ENCODE data around the gene ITGA11.

The ITGA11 gene

DNA sequence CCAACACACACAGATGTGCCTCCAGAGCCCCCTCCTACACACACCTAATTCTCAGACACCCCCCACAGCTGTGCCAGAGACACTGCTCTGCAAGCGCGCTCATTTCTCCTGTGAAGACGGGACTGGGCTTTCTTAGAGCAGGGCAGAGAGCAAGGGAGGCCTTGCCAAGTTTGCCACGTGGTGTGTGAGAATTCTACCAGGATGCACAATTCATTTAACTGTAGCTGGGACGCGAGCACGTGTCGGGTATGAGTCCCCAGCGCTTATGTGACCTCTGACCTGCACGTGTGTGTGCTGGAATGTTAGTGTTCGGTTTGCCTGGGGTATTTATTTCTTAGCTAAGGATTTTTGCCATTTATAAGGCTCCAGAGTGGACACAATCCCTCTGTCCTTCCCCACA, 117.4 kb downstream of the ITGA11 start:
- DNase-seq (ENCODE audit: low read depth in 1 of 2, low spot score in 1 of 2) = no peak

DNA sequence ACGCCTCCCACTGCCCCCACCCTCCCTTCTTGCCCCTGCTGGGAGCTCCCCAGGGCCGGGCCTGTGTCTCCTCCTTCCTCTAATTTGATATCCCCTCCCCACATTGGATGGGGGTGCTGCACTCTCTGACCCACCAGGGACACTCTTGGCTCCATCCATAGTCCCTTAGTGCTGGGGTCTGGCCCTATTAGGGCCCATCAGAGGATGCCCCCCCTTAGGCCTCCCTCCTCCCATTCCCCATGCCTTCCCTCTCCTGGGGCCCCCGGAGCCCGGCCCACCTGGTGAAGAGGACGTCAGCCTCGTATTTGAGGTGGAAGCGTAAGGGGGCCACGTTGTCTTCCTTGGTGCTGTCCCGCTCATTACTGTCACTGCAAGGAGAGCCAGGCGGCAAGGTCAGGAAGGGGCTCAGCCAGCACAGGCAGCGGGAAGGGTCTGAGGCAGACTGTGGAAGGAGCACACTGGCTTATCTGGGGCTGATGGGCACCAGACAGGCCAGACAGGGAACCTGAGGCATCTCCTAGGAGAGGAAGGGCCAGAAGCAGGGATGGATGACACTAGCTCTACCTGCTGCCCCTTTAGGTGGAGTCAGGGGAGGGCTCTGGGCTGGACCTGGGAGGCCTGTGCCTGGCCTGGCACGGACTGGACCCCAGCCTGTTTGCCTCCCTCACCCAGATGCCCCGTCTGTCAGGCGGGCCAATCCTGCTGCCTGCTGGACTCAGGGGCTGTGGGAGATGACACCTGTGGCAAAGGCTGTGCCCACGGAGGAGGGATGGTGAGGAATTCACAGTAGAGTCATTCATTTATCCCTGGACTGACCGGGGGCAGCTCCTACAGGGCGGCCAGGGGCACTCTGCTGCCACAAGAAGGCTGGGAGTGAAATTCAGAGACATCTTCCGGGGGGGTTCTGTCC, 118.2 kb downstream of the ITGA11 start:
- no peak for DNase-seq (ENCODE audit: low read depth in 1 of 2, low spot score in 1 of 2)

DNA sequence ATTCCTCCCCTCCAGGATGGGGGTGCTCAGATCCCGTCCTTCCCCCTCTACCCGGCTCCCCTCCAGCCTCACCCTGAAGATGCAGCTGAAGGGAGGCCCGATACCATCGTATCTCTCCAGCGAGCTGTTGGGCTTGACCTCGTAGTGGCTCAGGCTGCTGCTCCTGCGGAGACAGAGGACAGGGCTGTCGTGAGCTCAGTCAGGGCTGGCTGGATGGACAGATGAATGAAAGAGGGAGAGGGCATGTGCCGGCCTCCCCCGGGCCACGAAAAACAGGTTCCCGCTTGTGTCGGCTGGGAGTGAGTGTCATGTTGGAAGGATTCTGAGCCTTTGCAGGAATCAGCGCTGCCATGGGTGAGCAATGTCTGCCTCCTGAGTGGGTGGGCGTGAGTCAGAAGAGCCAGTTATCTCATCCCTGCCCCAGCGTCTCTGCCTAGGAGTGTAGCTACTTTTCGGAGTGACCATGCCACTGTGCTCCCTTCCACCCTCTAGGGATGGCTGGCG, 119.2 kb downstream of the ITGA11 start:
- no peak for DNase-seq (ENCODE audit: low read depth in 1 of 2, low spot score in 1 of 2)

DNA sequence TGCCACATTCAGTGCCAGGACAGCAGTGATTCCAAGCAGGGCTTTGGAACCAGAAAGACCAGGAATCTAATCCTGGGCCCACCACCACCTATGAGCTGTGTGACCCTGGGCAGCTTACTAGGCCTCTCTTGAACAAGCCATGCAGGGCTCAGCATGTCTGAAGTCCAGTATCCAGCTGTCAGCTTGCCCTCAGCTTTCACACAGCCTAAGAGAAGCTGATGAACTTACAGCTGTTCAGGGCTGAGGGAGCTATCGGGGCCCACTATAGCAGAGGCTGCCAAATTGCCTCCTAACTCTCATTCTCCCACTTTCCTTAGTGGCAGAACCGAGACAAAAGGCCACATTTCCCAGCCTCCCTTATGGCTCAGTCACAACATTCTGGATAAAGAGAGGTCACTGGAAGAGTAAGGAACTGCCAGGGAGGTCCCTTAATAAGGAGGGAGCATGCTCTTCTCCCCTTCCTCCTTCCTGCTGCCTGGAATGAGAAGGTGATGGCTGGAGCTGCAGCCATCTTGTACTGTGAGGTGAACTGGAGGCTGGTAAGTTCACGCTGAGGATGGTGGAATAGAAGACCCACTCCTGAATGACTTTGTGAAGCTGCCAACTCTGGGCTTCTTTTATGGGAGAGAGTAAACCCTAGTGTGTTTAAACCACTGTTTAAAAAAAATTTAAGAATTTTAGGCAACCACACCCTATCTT, 120.0 kb downstream of the ITGA11 start:
- no peak for DNase-seq (ENCODE audit: low read depth in 1 of 2, low spot score in 1 of 2)

DNA sequence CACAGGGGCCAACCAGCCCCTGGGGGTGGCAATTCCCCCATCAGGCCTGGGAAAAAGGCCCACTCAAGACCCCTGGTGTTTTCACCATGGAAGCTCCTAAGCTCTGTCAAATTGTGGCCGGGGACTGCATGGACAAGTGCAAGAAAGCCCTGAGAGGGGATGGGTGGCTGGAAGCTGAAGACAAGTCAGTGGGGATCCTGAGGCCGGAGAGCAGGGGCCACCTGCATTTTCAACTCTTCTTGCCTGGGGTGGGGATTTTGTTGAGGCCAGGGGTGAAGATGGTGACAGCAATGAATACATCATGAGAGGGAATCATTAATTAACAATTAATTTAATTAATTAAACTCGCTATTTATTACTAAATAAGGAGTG, 120.5 kb downstream of the ITGA11 start:
- no peak for DNase-seq (ENCODE audit: low read depth in 1 of 2, low spot score in 1 of 2)

DNA sequence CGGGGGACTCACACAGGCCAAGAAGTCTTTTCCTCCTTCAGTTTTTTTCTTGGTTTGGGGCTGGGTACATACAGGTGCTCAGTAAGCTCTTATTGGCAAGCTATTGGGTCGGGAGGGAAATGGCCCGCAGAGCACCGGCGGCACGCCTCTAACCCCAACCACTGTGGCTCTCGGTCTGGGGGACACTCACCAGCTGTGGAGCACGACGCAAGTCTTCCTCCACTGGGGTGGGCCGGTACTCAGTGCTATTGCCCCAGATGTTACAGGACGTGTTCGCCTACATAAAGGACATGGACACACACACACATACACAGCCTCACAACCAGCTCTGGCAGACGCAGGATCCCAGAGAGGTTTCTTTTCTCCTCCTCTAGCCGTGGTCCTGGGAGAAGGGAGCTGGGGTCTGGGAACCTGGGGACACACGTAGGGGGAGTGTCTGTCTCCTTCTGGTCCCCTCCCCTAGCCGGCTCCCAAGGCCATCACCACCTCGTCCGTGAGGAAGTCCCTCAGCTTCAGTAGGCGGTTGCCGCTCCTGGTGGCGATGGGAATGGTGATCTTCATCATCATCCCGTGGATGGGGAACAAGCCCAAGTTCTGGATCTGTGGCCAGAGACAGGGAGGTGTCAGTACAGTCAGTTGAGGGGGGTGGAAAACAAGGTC, 121.0 kb downstream of the ITGA11 start:
- no peak for DNase-seq (ENCODE audit: low read depth in 1 of 2, low spot score in 1 of 2)

DNA sequence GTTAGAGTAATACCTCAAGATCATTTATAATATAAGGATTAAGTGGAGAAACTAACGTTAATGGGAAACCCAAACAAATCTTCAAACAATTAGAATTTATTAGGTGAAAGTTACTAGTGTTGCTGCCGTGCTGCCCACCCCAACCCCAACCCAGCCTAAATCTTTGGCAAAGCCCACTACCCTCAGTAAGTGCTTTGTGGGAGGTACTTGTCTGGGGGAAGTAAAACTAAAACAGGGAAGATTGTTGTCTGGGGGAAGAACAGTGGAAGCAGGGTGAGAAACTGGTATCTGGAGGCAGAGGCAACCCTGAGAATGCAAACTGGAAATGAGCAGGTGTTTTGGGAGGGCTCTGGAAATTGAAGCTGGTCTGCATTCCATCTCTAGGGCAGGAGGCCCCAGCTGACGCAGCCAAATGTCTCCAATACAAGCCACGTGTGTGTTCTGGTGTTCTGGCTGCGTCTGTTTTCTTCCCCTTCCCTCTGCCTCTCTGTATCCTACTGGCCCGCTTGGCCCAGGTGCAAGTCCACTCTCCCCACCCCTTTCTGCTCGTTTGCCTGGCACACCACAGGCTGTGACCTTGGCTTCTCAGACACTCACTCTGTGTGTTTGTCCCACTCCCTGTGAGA, 121.7 kb downstream of the ITGA11 start:
- DNase-seq (ENCODE audit: low read depth in 1 of 2, low spot score in 1 of 2) = no peak

DNA sequence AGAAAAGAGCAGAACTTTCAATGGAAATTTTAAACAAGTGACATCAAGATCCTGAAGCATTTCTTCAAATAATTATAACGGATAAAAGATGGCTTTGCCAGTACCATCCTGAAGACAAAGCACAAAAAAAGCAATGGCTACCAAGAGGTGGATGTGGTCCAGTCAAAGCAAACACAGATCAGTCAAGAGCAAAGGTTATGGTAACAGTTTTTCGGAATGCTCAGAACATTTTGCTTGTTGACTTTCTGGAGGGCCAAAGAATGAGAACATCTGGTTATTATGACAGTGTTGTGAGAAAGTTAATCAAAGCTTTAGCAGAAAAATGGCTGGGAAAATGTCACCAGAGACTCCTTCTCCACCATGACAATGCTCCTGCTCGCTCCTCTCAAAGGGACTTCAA, 122.9 kb downstream of the ITGA11 start:
- no peak for DNase-seq (ENCODE audit: low read depth in 1 of 2, low spot score in 1 of 2)

DNA sequence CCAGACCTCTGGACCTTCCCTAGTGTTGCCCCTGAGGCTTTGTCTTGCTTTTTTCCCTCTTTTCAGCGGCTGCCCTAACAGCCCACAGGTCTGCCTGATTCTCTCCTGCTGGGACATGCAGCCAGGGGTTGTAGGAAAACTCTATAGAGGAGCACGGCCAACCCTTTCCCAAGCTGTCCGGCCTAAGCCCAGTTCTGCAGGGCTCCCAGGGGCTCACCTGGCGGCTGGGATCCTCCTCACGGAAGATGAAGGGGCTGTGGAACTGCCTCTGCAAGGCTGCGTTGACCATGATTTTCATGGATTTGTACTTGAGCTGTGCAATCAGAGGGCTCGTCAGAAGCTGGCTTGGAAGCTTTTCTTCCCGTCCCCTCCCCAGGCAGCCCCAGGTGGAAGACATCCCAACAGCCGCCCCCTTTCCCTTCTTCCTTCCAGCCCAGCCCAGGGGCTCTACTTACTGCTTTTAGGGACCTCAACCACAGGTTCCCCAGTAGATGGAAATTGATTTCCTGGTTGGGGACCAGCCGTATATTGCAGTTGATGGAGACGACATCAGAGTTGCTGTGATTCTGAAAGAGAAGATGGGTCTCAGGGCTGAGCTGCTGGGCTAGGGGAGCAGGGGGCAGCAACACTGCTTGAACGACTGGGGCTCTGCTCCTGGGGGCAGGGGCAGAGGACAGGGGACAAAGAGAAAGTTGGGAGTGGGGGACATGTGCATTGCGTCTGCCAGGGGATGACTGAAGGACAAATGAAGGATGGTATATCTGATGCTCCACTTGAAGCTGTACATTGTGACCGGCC, 124.6 kb downstream of the ITGA11 start:
- DNase-seq (ENCODE audit: low read depth in 1 of 2, low spot score in 1 of 2) = no peak

DNA sequence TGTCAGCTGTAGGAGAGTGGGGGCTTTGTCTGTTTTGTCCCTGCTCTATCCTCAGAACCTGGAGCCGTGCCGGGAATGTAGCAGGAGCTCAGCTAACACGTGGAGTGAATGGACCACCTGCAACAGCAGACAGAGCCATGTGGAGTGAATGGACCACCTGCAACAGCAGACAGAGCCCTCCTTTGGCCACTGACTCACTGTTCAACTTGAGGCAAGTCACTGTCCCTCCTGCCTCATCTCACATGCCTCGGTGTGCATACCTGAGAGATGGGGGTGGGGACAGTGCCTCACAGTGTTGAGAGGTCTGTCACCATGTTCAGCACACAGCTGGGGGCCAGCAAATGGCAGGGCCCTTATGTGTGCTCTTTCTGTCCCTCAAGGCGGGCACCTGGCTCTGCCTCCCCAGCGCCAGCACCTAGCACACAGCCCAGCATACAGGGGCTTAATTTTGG, 126.5 kb downstream of the ITGA11 start:
- no peak for DNase-seq (ENCODE audit: low read depth in 1 of 2, low spot score in 1 of 2)

DNA sequence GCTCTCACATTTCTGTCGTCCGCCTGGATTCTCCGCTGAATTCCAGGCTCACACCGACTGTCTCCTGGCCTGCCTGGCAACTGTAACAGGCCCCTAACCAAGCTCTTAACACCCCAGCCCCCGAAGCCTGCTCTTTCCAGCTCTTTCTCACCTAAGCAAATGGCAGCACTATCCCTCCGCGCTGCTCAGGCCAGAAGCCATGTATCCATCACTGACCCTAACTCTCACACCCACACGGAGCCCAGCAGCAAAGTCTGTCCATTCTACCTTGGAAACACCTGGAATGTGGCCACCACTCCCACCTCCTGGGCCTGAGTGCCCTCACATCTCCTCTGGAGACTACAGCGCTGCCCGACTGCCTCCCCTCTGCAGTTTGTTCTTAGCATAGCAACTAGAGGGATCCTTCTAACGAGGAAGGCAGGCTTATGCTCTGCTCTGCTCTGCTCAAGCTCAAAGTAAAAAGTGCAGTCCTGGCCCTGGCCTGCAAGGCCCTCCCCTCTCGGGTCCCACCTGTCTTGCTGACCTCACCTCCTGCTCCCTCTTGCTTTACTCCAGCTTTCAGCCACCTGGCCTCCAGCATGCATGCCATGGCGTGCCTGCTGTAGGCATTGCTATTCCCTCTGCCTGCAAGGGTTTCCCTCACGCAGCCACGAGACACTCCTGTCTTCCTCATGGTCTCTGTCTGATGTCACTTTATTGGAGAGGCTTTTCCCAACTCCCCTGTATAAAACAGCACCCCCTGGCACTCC, 127.2 kb downstream of the ITGA11 start:
- DNase-seq (ENCODE audit: low read depth in 1 of 2, low spot score in 1 of 2) = no peak

DNA sequence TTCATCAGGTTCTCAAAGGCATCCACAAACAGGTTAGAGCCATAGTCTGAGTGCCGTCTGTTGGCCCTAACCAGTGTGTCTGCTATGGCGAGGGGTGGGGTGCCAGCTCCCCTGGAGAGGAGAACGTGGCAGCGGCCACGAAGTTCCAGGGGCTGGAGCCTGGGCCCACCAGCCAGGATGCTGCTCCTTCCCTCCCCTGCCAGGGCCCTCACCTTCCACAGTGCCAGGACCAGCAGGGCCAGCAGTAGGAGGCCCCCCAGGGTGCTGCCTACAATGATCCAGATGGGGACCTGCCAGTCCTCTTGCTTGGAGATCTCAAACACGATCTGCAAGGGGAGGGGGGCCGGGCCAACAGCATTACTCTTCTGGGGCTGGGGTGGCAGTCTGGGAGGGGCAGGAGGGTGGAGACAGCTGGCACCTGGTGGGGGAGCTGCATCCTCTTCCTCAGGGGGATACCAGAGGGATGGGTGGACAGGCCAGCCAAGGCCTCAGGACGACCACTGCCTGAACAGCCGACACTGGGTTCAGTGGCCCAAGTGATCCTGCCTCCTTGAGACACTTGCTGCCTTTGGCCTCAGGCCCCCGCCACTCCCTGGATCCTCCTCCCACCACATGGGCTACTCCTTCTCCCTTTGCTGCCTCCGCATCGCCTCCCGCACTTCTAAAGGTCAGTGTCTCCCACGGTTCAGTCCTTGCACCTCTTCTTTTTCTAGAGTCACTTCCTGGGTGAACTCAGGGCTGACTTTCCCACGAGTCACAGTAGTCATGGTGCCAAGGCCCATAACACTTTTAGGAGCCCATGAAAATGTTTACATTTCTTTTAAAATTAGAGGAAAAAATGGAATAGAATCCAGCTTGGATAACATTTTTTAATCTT, 128.2 kb downstream of the ITGA11 start:
- DNase-seq (ENCODE audit: low read depth in 1 of 2, low spot score in 1 of 2) = no peak

DNA sequence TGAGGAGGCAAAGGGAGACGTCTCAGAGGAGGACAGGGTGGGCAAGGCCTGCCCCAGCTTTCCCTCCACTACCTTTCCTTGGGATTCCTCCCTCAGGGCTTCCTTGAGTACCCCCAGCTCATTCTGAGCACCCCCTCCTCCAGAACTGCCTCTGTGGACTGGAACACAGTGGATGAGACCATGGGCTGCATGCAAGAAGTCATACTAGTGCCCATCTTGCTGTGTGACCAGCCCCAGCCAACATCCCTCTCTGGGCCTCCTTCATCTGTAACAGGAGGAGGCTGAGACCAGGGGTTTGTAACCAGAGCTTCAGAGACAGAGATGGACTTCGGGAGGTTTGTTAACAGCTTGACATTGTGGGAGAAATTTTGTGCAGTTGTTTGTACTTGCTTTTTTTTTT, 128.8 kb downstream of the ITGA11 start:
- no peak for DNase-seq (ENCODE audit: low read depth in 1 of 2, low spot score in 1 of 2)

DNA sequence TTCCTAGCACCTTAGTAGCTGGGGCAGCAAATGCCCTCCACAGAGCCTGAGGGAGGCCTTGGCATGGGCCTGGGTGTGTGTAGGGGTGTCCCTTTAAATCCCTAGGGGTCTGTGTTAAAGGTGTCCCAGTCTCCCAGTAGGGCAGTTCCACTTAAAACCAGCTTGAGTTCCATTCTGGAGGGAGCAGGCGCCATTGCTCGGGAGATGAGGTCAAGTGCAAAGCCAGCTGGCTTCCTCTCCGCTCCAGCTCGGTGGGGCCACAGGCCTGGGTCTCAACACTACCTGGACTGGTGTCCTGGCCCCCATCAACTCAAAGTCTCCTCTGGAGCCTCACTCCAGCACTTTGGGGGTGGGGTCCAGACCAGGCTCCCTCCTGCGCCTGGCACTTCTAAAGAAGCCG, 129.2 kb downstream of the ITGA11 start:
- DNase-seq (ENCODE audit: low read depth in 1 of 2, low spot score in 1 of 2) = no peak

DNA sequence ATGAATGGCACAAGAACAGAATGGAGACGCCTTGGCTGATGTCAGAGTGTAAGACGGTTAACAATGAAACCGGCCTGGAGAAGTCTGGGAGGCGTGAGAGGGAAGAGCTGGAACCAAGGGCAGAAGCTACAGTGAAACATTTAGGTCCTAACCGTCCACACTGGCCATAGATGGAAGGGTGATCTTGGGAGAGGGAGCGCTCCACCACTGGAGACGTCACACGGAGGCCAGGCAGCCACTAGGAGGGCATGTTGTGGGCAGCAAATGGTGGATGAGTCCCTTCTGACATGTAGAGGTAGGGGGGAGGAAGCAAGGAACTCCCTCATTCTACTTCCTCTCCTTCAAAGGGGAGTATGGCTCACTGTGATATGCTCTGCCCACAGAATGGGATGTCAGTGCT, 130.7 kb downstream of the ITGA11 start:
- no peak for DNase-seq (ENCODE audit: low read depth in 1 of 2, low spot score in 1 of 2)

DNA sequence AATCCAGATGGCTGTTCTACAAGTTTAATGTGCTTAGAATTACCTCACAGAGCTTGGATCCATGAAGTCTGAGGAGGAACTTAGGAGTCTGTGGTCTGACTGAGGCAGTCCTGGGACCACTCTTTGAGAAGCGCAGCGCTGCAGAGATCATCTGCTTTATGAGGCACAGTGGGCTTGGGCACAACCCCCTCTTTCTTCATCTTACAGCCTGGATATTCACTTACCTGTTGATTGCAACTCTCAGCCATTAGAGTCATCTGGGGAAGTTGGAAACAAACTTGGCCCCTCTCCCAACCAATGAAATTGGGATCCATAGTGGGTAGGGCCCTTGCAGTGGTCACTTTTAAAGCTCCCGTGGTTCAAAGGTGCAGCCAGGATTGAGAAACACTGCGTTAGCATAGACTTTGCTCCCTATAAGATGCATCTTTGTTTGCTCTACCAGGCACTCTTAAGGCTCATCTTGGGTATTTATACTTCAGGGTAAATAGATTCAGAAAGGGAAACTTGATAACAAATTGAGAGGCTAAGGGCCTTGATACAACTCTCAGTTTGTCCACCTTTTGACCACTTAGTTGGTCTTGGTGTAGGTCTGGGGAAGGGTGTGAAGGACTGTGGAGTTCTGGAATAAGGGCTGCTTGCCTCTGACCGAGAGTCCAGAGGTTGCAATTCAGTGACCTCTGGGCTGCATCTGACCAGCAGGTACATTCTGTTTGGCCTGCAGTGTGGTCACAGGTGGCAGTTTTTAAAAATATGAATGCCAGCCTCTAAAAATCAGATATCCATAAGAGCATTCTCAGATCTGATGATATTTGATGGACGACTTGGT, 131.6 kb downstream of the ITGA11 start:
- DNase-seq (ENCODE audit: low read depth in 1 of 2, low spot score in 1 of 2) = no peak

DNA sequence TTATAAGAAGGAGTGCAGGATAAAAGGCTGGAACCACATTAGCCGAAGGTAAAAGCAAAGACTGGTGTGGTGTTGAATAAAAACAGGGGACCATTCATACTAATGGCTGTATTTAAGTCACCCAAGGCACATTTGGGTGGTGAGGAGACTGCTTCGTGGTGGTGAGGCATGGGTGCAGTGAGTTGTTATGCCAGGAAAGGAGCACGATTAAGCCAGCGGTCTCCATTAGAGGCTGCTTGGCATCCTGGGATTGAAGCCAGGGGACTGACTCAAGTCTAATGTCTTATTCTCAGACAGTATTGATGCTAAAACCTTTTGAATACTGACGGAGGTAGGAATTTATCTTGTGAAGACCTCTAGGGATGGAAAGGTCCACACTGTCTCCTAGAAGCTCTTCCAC, 132.5 kb downstream of the ITGA11 start:
- no peak for DNase-seq (ENCODE audit: low read depth in 1 of 2, low spot score in 1 of 2)

DNA sequence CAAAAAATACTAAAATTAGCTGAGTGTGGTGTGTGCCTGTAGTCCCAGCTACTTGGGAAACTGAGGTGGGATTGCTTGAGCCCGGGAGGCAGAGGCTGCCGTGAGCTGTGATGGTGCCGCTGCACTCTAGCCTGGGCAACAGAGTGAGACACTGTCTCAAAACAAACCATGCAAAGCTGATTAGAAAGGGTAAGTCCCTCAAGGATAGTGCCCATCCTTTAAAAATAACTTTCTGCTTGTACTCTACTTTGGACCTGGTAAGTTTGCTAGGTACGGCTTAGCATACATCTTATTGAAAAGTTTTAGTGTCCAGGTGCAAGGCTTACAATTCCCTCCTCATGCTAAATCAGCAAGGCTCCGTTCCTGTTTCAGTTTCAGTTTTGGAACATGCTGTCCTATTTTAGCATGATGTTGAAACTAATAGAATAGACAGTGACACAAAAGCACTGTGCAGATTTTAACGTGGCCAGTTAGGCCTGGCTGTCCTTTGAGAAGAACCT, 133.0 kb downstream of the ITGA11 start:
- no peak for DNase-seq (ENCODE audit: low read depth in 1 of 2, low spot score in 1 of 2)

Data from activated T-helper 1 cell treated with anti-CD3 and anti-CD28 coated beads, Interleukin-2, amount 50 U/mL, for 16 hours (primary cell).